Measurements from ENCODE around the gene METTL22.

The METTL22 gene

DNA sequence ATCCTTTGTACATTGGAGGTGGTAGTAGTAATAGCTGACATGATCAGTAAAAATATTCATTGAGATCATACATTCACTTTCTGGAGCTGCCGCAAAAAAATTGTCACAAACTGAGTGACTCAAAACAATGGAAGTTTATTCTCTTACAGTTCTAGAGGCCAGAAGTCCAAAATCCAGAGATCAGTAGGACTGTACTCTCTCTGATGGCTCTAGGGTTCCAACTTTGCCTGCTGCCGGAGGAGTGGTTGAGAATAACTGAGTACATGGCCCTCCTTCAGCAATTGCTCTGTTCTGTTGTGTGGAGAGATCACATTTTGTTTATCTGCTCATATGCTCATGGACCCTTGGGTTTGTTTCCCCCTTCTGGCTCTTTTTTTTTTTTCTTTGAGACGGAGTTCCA is 76.5 kb downstream of the METTL22 start:
- no peak for DNase-seq

Measured in NCI-H187 (cell line).